Measurements from ENCODE around the gene DSPP. TPM values are rescaled to one million over a fixed set of nuclear protein-coding genes. Genes with fewer than 3 reads are reported as not detected.

The DSPP gene
- polyA plus RNA-seq, 1 donor = not detected

DNA sequence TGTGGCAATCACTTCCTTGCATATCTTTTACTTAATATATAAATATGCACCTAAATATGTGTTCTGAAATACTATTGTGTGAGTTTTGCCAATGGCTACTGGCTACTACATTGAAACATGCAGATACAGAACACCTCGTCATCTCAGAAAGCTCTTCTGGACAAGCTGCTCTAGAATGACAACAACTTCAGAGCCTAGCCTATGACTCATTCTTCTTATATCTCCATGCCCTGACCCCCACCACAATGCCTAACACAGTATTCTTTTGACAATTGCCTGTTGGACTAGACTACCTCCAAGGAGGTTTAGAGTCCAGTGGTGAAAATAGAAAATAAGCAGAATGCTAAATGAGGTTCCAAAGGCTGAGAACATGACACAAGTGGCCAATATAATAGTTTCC is 24.1 kb downstream of the DSPP start:
- no peak for DNase-seq

DNA sequence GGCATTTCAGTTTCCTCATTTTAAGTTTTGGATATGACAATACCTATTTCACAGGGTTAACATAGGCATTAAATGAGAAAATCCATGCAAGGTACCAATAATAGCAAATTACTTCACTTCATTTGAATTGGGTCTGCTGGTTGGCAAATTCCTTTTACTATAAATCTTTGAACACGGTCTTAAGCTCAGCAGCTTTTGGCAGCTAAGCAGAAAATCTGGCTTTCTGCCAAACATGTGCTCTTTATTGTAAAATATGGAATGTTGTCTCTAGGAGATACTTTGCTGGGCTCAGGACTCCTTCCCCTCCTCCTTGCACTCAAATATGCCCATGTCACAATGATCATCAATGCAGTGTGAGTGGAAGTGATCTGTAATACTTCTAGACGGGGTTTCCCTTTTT is 24.9 kb downstream of the DSPP start:
- peak; percentile 65 for DNase-seq

DNA sequence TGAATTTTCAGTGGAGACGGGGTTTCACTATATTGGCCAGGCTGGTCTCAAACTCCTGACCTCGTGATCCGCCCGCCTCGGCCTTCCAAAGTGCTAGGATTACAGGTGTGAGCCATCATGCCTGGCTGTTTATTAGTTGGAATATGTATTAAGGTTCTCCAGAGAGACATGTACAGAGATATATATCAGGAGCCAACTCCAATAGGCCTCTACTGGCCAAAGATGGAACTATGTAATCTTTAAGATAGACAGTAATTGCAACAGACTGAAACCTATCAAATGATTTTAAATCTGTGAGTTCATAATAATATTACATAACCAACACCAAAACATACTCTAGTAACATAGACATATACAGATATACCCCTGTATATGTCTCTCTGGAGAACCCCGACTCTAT is 36.0 kb downstream of the DSPP start:
- no peak for DNase-seq

DNA sequence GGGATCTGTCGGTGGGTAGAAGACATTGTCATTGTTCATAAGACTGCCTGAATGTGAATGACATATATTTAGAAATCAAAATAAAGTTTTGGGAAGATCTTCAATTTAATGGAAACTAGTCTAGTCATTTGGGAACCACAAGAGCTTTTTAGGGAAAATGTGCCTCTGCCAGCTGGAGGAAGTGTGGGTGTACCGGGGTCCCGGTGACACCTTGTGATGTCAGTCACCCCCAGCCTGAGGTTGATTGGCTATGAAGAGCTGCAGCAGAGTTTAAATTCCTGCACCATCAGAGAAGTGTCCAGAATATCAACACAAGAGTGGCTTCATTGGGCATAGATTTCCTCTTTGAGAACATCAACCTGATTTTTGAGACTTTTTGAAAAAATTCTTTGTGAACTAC is 41.7 kb downstream of the DSPP start, which contains the start of gene DMP1:
DMP1 (plus strand) TSS at position 301 of the 400 bp plus-strand sequence. CDS start 6,213 bp downstream, outside the sequence.
- no peak for DNase-seq

DNA sequence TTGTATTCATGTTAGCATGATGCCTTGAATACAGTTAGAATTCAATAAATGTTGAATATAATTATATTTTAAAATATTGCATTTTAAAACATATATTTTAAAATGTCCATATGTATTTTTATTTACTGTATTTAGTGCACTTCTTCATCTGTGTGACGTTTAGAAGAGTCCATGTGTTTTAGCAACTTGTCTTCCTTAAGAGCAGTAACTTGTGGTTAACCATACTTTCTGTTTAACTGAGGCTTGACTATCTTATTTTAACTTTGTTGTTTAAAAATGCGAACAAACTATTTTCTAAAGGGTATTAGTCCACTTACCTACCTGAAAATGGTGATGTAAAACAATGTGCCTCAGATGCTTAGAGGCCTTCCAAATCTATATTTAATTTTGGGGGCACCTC is 42.6 kb downstream of the DSPP start:
- no peak for DNase-seq

DNA sequence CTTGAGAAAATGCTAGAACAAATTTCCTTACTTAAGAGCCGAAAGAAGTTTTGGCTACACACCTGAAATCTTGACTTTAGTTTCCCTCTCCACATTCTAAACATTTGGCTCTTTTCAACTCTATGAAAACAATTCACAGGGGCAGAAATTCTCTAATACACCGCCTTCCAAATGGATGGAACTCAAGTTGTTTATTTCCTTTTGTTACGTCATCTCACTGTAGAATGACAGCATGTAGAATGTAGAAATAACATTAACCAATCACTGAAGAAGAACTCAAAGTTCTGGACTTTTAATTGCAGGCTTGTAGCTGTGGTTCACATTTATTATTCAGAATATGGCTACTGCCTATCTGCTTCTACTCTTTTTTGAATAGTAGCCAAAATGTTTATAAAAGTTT is 43.6 kb downstream of the DSPP start:
- no peak for DNase-seq

DNA sequence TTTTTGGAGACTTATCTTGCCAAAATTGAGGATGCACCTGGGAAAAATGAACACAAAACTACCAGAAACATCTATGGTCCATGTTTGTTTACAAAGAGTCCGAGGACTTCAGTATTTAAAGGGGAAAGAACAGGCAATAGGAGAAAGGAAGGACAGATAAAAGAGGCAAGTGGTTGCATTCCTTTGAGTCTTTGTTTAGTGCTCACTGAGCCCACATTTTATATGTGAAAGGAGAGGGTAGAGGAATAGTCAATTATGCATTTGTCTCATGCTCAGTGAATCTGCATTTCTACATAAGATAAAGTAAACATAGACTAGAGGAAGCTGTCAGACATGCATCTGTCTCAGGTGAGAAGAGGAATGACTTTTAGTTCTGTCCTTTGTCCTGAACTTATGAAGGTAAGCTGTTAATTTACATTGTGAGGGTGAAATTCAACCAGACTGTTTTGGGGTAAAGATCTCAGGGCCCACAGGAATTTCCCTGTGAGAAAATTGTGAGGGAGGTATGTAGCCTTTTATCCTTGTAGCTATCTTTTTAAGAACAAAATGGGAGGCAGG is 46.2 kb downstream of the DSPP start:
- no peak for DNase-seq

DNA sequence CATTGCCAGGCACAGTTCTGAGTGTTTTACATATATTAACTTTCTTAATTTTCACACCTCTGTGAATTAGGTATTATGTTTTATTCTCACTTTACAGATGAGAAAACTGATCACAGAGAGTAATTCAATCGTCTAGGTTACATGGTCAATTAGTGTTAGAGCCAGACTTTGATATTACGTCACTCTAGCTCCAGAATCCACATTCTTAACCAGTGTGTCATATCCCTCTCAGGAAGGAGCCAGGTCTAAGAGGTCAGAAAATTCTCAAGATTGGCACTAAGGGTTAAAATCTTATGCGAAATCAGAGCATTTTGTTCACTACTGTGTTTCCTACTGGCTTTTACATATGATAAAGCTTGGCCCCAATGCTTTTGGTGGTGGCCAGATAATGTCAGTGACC is 49.2 kb downstream of the DSPP start:
- DNase-seq = no peak

DNA sequence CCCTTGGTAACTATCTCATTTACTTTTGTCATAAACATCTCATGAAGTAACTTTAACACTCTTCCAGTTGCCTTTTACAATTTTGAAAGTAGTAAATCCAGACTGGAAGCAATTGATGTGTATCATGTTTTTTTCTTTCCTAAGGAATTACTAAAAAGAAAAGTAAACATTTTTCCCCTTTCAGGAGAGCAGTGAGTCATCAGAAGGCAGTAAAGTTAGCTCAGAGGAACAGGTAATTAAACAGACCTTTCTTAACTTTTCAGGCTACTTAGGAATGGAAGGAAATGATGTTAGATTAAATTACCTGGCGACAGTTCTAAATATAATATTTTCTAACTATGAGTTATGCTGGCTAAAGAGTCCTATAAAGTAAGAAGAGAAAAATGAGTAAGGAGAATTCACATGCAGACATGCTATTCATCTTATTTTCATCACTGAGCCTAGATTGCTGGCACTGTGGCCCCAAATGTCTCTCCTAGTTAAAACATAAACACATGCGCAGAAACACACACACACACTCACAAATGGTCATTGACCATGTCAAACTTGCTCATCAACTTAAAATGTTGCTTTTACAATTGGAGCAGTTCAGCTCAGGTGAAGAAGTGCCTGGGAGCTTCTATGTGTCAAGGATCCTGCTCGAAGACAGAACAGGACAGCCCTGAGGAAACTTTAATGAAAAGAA is 51.1 kb downstream of the DSPP start:
- no peak for DNase-seq

DNA sequence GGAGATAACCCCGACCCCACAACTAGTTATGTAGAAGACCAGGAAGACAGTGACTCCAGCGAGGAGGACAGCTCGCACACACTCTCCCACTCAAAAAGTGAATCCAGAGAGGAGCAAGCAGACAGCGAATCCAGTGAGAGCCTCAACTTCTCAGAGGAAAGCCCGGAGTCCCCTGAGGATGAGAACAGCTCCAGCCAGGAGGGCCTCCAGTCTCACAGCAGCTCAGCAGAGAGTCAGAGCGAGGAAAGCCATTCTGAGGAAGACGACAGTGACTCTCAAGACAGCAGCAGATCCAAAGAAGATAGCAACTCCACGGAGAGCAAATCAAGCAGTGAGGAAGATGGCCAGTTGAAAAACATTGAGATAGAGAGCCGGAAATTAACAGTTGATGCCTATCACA is 54.5 kb downstream of the DSPP start:
- no peak for DNase-seq

Other genes starting within 250 kb of the DSPP start
- gene HSD17B11, start 217.3 kb upstream of the DSPP start, polyA plus RNA-seq (ENCODE audit: insufficient read length) = 18.9 TPM
- 26.0 TPM for gene NUDT9, start 186.0 kb upstream of the DSPP start, polyA plus RNA-seq (ENCODE audit: insufficient read length)
- 183 TPM for gene SPARCL1, start 79.2 kb upstream of the DSPP start, polyA plus RNA-seq (ENCODE audit: insufficient read length)
- not detected for gene DMP1, start 41.8 kb downstream of the DSPP start, polyA plus RNA-seq (ENCODE audit: insufficient read length)
- gene IBSP, start 191.0 kb downstream of the DSPP start, polyA plus RNA-seq (ENCODE audit: insufficient read length) = not detected
- gene MEPE, start 224.4 kb downstream of the DSPP start, polyA plus RNA-seq (ENCODE audit: insufficient read length) = not detected